Measurements from ENCODE around the gene GBX1.

DNA sequence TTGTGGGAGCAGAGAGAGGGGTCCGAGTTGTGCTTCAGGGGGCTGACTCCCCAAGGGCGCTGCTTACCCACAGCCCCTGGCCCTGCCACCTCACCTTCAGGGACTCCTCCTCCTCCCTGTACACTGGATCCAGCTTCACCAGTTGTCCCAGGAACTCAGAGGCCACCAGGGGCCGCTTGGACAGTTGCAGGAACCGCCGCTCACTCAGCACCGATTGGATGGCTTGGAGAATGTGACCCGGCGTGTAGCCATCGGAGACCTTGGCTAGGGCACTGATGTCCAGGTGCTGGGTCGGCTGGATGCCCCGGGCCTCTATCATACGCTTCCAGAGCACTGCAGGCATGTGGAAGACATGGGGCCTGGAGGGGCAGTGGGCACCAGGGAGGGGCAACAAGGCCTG lies 24.1 kb upstream of the GBX1 start:
- TF ChIP-seq CTCF (IDR thresholded peaks at IDR 0.05): no peak
- TF ChIP-seq EZH2phosphoT487 (IDR thresholded peaks at IDR 0.05): no peak

Data from neural progenitor cell (in vitro differentiated cells).